GM12878 (cell line): Measurements from ENCODE around the gene RAB6B. TPM values are rescaled to one million over a fixed set of nuclear protein-coding genes. Genes with fewer than 3 reads are reported as not detected.
A peak's percentile ranks its signal among the peaks of the same experiment; 100 is the strongest.

Experiments used
- ATAC-seq: fragments of 200-7000 bp; cut with Tn5 transposase; 3 replicates; pipeline ENCODE4 v1.9.1; 2020; ENCODE audit warnings: mild to moderate bottlenecking, moderate library complexity
- BruUV-seq: library from RNA; stranded (reverse); fragments of 400-500 nt; replicated peaks from 2 replicates; lab custom pipeline; 2021; lab: Mats Ljungman, UMichigan
- CTCF ChIA-PET: fragments of 300-600 bp; sonication (Branson Sonifier 250); formaldehyde crosslinking; extraction: SDS; loops from one replicate; lab custom pipeline; 2021; ENCODE audit warnings: inconsistent platforms; lab: Yijun Ruan, JAX
- POLR2A ChIA-PET: fragments of 350-600 bp; formaldehyde crosslinking; extraction: SDS; loops from one replicate; lab custom pipeline; 2021; ENCODE audit warnings: inconsistent platforms; lab: Charles Lee
- RAD21 ChIA-PET: fragments of 300-600 bp; sonication (Branson Sonifier 250); formaldehyde crosslinking; loops from one replicate; lab custom pipeline; 2023; ENCODE audit warnings: antibody characterized with exemption; ENCODE audit not compliant: unreplicated experiment; lab: Charles Lee
- SMC1A ChIA-PET: fragments of 300-600 bp; sonication (Branson Sonifier 250); formaldehyde crosslinking; loops from one replicate; lab custom pipeline; 2023; ENCODE audit not compliant: unreplicated experiment, uncharacterized antibody; lab: Charles Lee
- DNase-seq: peaks from one replicate; pipeline ENCODE4 v3.0.0-alpha.2; 2011; ENCODE audit warnings: low read depth, low spot score
- FAIRE-seq: peaks from 3 replicates; lab custom pipeline; 2011; peaks lifted over from hg19 to GRCh38; lab: Jason Lieb, UNC
- H2AFZ ChIP-seq: 2 replicates; pipeline ENCODE4 v1.6.0; 2011; ENCODE audit warnings: low read depth, low read length, control low read depth; ENCODE audit not compliant: control insufficient read depth
- H3K27ac ChIP-seq: 2 replicates; pipeline ENCODE4 v1.5.1; 2011; ENCODE audit warnings: control low read depth; ENCODE audit not compliant: control insufficient read depth, insufficient read depth
- H3K27me3 ChIP-seq, 2 experiments: replicated peaks in 1 of 2; 2 replicates each; pipeline versions ENCODE4 v1.6.0 to v1.6.1; 2011; ENCODE audit warnings: low read length in 1 of 2; ENCODE audit not compliant: control insufficient read depth in 2 of 2, insufficient read depth in 2 of 2
- H3K36me3 ChIP-seq, 2 experiments: 2 replicates each; pipeline ENCODE4 v1.5.1; 2011; ENCODE audit warnings: low read length in 1 of 2; ENCODE audit not compliant: control insufficient read depth in 2 of 2, insufficient read depth in 2 of 2
- H3K4me1 ChIP-seq: 2 replicates; pipeline ENCODE4 v1.6.1; 2011; ENCODE audit warnings: mild to moderate bottlenecking, low read length, moderate library complexity, mixed read lengths; ENCODE audit not compliant: control insufficient read depth, insufficient read depth
- H3K4me2 ChIP-seq: 2 replicates; pipeline ENCODE4 v1.6.0; 2011; ENCODE audit warnings: control low read depth; ENCODE audit not compliant: control insufficient read depth, insufficient read depth
- H3K4me3 ChIP-seq: fragments of 200-600 bp; sonication (generic); 2 replicates; pipeline ENCODE4 v1.5.1; 2016
- H3K79me2 ChIP-seq: 2 replicates; pipeline ENCODE4 v1.6.0; 2011; ENCODE audit warnings: low read length; ENCODE audit not compliant: control insufficient read depth, insufficient read depth
- H3K9ac ChIP-seq: 2 replicates; pipeline ENCODE4 v1.8.0; 2011; ENCODE audit warnings: low read length, control low read depth, mixed read lengths; ENCODE audit not compliant: control insufficient read depth, insufficient read depth
- H3K9me3 ChIP-seq: replicated peaks from 3 replicates; pipeline ENCODE4 v1.5.1; 2011; ENCODE audit warnings: mild to moderate bottlenecking, low read length; ENCODE audit not compliant: control insufficient read depth, insufficient read depth
- H4K20me1 ChIP-seq: 2 replicates; pipeline ENCODE4 v1.6.0; 2011; ENCODE audit not compliant: control insufficient read depth, insufficient read depth
- ATF7 ChIP-seq: fragments of 450-650 bp; IDR thresholded peaks from 2 replicates; pipeline ENCODE4 v1.6.1; 2016; ENCODE audit warnings: low read depth, mild to moderate bottlenecking
- BACH1 ChIP-seq: fragments of 450-650 bp; IDR thresholded peaks from 2 replicates; pipeline ENCODE4 v1.6.1; 2017; ENCODE audit warnings: mild to moderate bottlenecking, borderline replicate concordance
- CHD1 ChIP-seq: IDR thresholded peaks from 2 replicates; pipeline ENCODE4 v1.6.1; 2012; ENCODE audit warnings: low read depth, low read length, improper control_type of control experiment
- IRF4 ChIP-seq: IDR thresholded peaks from 2 replicates; pipeline ENCODE4 v1.6.1; 2011; ENCODE audit warnings: low read depth, low read length
- NFYB ChIP-seq: IDR thresholded peaks from 2 replicates; pipeline ENCODE4 v1.6.1; 2011; ENCODE audit warnings: low read depth, mild to moderate bottlenecking, low read length, improper control_type of control experiment, moderate library complexity; ENCODE audit not compliant: insufficient read depth
- NKRF ChIP-seq: fragments of 450-650 bp; conservative IDR thresholded peaks from 2 replicates; pipeline ENCODE4 v1.6.1; 2017; ENCODE audit warnings: mild to moderate bottlenecking, moderate library complexity
- POLR2AphosphoS5 ChIP-seq: IDR thresholded peaks from 2 replicates; pipeline ENCODE4 v1.6.1; 2011; ENCODE audit warnings: mild to moderate bottlenecking, low read length, inconsistent platforms
- SUZ12 ChIP-seq: fragments of 200-600 bp; sonication (generic); IDR thresholded peaks from one replicate; pipeline ENCODE4 v1.6.1; 2018; ENCODE audit warnings: antibody characterized with exemption, mild to moderate bottlenecking; ENCODE audit not compliant: unreplicated experiment
- YY1 ChIP-seq: IDR thresholded peaks from 2 replicates; pipeline ENCODE4 v1.6.1; 2011; ENCODE audit warnings: low read depth, mild to moderate bottlenecking, low read length
- ZBTB40 ChIP-seq: fragments of 450-650 bp; IDR thresholded peaks from 2 replicates; pipeline ENCODE4 v1.6.1; 2016; ENCODE audit warnings: mild to moderate bottlenecking, moderate library complexity, borderline replicate concordance
- WGBS: methylation state at CpG from one replicate; pipeline ENCODE4 v1.1.6; 2016; ENCODE audit warnings: low lambda C conversion rate; ENCODE audit not compliant: insufficient replicate concordance, insufficient coverage; ENCODE audit errors: missing lambda C conversion rate; 5-methylcytosine and 5-hydroxymethylcytosine counted together
- in situ Hi-C: fragments of 300-500 bp; cut with MboI; formaldehyde crosslinking; loops from 9 replicates; pipeline ENCODE4 v1.14.3; 2018; ENCODE audit warnings: mixed read lengths
- intact Hi-C: fragments of 100-400 bp; cut with micrococcal nuclease; formaldehyde crosslinking; loops from one replicate; pipeline ENCODE4 v1.14.2; 2022; ENCODE audit not compliant: unreplicated experiment
- polyA plus RNA-seq, 11 experiments: library from polyadenylated mRNA; depleted of rRNA in 4 of 11; unstranded in 6 of 11; stranded (reverse) in 5 of 11; fragments of >200 nt; fragmentation: Nextera tagmentation in 4 of 11; fragmentation: Illumina TruSeq in 1 of 11; extraction: Ambion mirVana in 4 of 11; extraction: Trizol in 1 of 11; gene quantifications; 1 replicate in 1 of 11; 2 replicates in 10 of 11; pipeline versions ENCODE4 v1.2.1 to v1.2.3, GENCODE V29; 2011 to 2016; ENCODE audit warnings: inconsistent platforms in 2 of 11, missing spikeins in 2 of 11, low read depth in 1 of 11
- total RNA-seq, 4 experiments: library from RNA; depleted of rRNA in 3 of 4; stranded (reverse); fragments of >200 nt in 3 of 4; fragmentation: Illumina TruSeq in 1 of 4; extraction: Trizol in 1 of 4; gene quantifications; 2 replicates each; pipeline versions ENCODE4 v1.2.1 to v1.2.3, GENCODE V29; 2013 to 2021

Gene RAB6B
- total and polyA plus RNA-seq, 10 of the 15 experiments (the other 5 are each of a cell fraction or from before 2014, with no cell fraction given), result 0.01 to 0.16 (median 0.04) TPM; not detected in 5

- TF ChIP-seq ZBTB40 (no peak), ATF7 (no peak), IRF4 (no peak), CHD1 (no peak)
- TF ChIP-seq, all 136 proteins: peak for 0
Measured at GRCh38 chr3:133928903-133929607, 33.4 kb upstream of the RAB6B start (continued).

- no peaks in the 10 kb centered on the region for H3K9me3 ChIP-seq
- ChIA-PET SMC1A (interaction anchor here (0.7 to 0.8 kb wide), 2 partner anchors 110 to 1202 kb away, joined by 3 to 4 read pairs; no protein-coding TSS in a partner anchor), POLR2A (no interaction called here), CTCF (interaction anchor here (0.7 to 6.0 kb wide), 10 partner anchors 22 to 1197 kb away, joined by 3 to 37 read pairs (median 4); no protein-coding TSS in a partner anchor), RAD21 (no interaction called here)
- peaks cover 2% of the 10 kb centered on the region for H3K4me1 ChIP-seq
- no peaks in the 10 kb centered on the region for H3K79me2 ChIP-seq
- no peaks in the 10 kb centered on the region for H3K36me3 ChIP-seq
- BruUV-seq, result no TSS peak
- 48% methylated on average over 19 of the region's 20 CpGs for WGBS
- DNase-seq, result no peak
- H4K20me1 ChIP-seq, result no peaks in the 10 kb centered on the region; the same call in 1 of the 2 replicates
- ATAC-seq, result no peak
- in situ Hi-C loops, result no loop called here
- peak overlapping the region; percentile 58; the same call in 1 of the 2 replicates for H3K4me3 ChIP-seq
- H3K27me3 ChIP-seq, result peaks cover 0 to 2% of the 10 kb centered on the region in 2 experiments; a peak in 2 of 4 replicates
- no peak for FAIRE-seq
- intact Hi-C loops, result loop anchor here (5.0 to 10.0 kb wide), 2 partner anchors 501 to 546 kb away; no protein-coding TSS in a partner anchor
- H2AFZ ChIP-seq, result no peak overlapping the region
- H3K27ac ChIP-seq, result no peak overlapping the region
- no peak overlapping the region for H3K9ac ChIP-seq
- peak overlapping the region; percentile 92 for H3K4me2 ChIP-seq
- TF ChIP-seq NFYB (no peak), BACH1 (no peak), NKRF (no peak), SUZ12 (no peak), POLR2AphosphoS5 (no peak), YY1 (no peak)
Measured at GRCh38 chr3:133928136-133928893, 32.6 kb upstream of the RAB6B start.
